ENCODE measurements around the gene MPRIP.
A peak's percentile ranks its signal among the peaks of the same experiment; 100 is the strongest.

MPRIP gene

GRCh38 chr17:17019891-17020456 lies 22.3 kb upstream of the MPRIP start:
- no peak overlapping the region for H3K4me3 ChIP-seq (replicated peaks in 1 of 2; ENCODE audit: low read depth in 2 of 2, low read length in 2 of 2)
- DNase-seq (ENCODE audit: low read depth in 2 of 2) = no peak
- TF ChIP-seq CTCF (IDR thresholded peaks at IDR 0.05; ENCODE audit: low read depth, low read length) = no peak

- DNase-seq (ENCODE audit: low read depth in 2 of 2) = no peak
- TF ChIP-seq CTCF (IDR thresholded peaks at IDR 0.05; ENCODE audit: low read depth, low read length) = no peak
- H3K4me3 ChIP-seq (replicated peaks in 1 of 2; ENCODE audit: low read depth in 2 of 2, low read length in 2 of 2) = no peak overlapping the region
These were observed 21.4 kb upstream of the MPRIP start for GRCh38 chr17:17020821-17021193.

- no peak overlapping the region for H3K4me3 ChIP-seq (replicated peaks in 1 of 2; ENCODE audit: low read depth in 2 of 2, low read length in 2 of 2)
- no peak for TF ChIP-seq CTCF (IDR thresholded peaks at IDR 0.05; ENCODE audit: low read depth, low read length)
- DNase-seq (ENCODE audit: low read depth in 2 of 2) = peak in 1 of 2 donors; percentile 57
These were observed 20.9 kb upstream of the MPRIP start for GRCh38 chr17:17021194-17021863.

GRCh38 chr17:17022011-17022410 lies 20.2 kb upstream of the MPRIP start:
- no peak overlapping the region for H3K4me3 ChIP-seq (replicated peaks in 1 of 2; ENCODE audit: low read depth in 2 of 2, low read length in 2 of 2)
- no peak for DNase-seq (ENCODE audit: low read depth in 2 of 2)
- TF ChIP-seq CTCF (IDR thresholded peaks at IDR 0.05; ENCODE audit: low read depth, low read length) = no peak

GRCh38 chr17:17022456-17022855 lies 19.8 kb upstream of the MPRIP start:
- DNase-seq (ENCODE audit: low read depth in 2 of 2) = no peak

GRCh38 chr17:17024778-17025300 lies 17.4 kb upstream of the MPRIP start:
- no peak for TF ChIP-seq CTCF (IDR thresholded peaks at IDR 0.05; ENCODE audit: low read depth, low read length)
- no peak overlapping the region for H3K4me3 ChIP-seq (replicated peaks in 1 of 2; ENCODE audit: low read depth in 2 of 2, low read length in 2 of 2)
- DNase-seq (ENCODE audit: low read depth in 2 of 2) = peak in 1 of 2 donors; percentile 26

More at GRCh38 chr17:17022456-17022855, 19.8 kb upstream of the MPRIP start:
- no peak for TF ChIP-seq CTCF (IDR thresholded peaks at IDR 0.05; ENCODE audit: low read depth, low read length)
- H3K4me3 ChIP-seq (replicated peaks in 1 of 2; ENCODE audit: low read depth in 2 of 2, low read length in 2 of 2) = no peak overlapping the region

Measured in cardiac fibroblast (primary cell).